Glomerular visceral epithelial cell (primary cell): ENCODE data around the gene SPAST.
"Not testable (repeated sequence)": the region's sequence is repeated elsewhere in the genome, so short reads cannot be mapped to it uniquely, and the experiment has no call there.

Experiments
- DNase-seq: peaks from one replicate; pipeline ENCODE4 v3.0.0-alpha.2; 2016; ENCODE audit errors: extremely low spot score

The SPAST gene

DNA sequence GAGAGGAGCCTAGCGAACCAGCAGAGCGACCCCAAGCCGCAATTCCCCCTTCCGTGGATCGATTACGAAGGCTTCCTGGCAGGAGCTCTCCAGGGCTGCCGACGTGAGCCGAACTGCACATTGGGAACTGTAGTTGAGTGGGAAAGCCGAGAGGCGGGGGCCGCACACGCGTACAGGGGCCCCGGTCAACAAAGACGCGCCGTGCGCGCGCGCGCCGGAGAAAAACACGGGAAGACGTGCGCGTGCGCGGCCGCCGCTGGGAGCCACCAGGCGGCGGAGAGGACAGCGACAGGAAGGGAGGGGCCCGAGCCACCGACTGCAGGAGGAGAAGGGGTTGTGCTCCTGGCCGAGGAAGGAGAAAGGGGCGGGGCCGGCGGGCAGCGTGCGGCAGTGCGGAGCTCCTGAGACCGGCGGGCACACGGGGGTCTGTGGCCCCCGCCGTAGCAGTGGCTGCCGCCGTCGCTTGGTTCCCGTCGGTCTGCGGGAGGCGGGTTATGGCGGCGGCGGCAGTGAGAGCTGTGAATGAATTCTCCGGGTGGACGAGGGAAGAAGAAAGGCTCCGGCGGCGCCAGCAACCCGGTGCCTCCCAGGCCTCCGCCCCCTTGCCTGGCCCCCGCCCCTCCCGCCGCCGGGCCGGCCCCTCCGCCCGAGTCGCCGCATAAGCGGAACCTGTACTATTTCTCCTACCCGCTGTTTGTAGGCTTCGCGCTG is at the start of gene SPAST:
Gene SPAST, plus strand, starts transcription at position 247 of the 711 bp plus-strand sequence. Its CDS starts 276 bp downstream, at position 523.
- DNase-seq, result peak; percentile 96

DNA sequence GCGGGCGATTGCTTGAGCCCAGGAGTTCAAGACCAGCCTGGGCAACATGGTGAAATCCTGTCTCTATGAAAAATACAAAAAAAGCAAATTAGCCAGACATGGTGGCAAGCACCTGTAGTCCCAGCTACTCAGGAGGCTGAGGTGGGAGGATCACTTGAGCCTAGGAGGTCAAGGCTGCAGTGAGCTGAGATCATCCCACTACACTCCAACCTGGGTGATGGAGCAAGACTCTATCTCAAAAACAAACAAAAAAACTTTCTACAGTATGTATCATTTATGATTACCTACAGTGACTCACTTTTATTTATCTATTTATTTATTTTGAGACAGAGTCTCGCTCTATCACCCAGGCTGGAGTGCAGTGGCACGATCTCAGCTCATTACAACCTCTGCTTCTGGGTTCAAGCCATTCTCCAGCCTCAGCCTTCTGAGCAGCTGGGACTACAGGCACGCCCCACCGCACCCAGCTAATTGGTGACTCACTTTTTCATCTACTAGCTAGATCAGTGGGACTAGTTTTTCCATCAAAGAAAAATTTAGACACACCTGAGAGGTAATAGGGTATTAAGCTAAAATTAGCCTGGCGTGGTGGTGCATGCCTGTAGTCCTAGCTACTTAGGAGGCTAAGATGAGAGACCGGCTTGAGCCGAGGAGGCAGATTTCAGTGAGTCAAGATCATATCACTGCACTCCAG is 44.4 kb upstream of the SPAST start:
- peak; percentile 44 for DNase-seq

- DNase-seq, result peak; percentile 47
Measured at GRCh38 chr2:32034198-32034887, 29.0 kb upstream of the SPAST start.

DNA sequence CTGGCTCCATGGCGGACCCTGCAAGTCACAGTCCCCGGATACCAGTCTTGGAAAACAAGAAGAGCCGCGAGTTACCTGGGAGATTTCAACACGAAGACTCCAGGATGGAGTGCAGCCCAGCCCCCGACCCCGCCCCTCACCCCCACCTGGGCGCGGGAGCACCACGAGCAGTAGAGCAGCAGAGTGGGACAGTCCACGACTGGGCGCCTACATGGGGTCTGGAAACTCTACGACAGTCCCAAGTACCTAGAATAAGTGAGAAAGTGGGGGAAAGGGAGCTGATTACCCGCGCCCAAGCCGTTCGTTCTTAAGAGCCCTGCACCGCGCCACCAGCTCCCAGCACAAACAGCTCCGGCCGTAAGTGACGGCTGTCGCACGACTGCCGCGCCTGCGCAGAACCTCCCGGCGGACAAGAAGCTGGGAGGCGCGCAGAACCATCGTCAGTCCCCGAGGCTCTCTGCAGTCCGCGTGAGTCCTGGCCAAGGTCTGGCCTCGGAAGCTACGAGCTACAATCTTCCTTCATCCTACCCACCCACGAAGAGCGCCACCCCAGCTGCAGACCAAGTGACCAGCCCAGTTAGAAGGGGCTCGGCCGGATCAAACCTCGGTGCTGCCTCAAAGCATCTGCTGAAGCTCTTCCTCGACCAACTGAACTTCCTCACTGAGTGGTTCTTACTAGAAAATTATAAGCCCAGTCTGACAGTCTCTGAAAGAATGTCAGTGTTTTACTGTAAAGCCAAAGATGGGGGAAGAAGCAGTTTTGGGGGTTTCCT is 23.7 kb upstream of the SPAST start, which contains the start of gene DPY30:
Gene DPY30, minus strand, starts transcription at position 359 of the 773 bp plus-strand sequence. Its CDS starts 349 bp downstream, at position 10.
- DNase-seq, result peak; percentile 93

DNA sequence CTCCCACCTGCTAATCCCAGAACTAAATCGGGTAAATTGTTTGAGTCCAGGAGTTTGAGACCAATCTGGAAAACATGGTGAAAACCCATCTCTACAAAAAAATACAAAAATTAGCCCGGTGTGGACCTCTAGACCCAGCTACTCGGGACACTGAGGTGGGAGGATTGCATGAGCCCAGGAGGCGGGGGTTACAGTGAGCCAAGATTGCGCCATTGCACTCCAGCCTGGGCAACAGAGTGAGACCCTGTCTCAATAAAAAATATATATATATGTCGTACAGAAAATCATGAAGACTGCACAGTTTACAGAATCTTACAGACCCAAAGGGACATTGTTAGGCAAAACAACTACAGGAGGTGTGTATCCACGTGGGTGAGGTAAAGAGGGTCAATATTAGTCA is 19.8 kb upstream of the SPAST start:
- no peak for DNase-seq

GRCh38 chr2:32051836-32052439 is 11.4 kb upstream of the SPAST start:
- no peak for DNase-seq

DNA sequence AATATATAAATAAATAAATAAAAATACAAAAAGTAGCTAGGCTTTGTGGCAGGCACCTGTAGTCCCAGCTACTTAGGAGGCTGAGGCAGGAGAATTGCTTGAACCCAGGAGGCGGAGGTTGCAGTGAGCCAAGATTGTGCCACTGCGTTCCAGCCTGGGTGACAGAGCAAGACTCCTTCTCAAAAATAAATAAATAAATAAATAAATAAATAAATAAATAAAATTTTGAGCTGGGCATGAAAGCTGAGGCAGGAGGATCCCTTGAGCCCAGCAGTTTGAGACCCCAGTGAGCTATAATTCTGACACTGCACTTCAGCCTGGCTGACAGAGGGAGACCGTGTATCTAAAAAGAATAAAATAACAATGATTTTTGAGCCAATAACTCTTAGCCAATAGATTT is 8.8 kb upstream of the SPAST start:
- DNase-seq, result not testable (repeated sequence)

DNA sequence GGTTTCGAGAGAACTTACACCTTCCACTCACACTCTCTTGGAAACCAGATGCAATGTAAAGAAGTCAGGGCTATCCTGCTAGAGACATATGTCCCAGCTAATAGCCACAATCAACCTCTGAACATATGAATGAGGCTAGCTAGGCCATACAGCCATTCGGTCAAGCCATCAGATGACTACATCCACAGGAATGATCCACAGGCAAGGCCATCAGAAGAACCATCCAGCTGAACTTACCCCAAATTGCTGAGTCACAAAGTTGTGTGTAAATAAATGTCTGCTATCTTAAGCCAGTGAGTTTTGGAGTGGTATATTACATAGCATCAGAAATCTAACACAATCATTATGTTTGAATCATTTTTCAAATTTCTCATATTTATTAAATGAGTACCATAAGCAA is 5.2 kb upstream of the SPAST start:
- no peak for DNase-seq

DNA sequence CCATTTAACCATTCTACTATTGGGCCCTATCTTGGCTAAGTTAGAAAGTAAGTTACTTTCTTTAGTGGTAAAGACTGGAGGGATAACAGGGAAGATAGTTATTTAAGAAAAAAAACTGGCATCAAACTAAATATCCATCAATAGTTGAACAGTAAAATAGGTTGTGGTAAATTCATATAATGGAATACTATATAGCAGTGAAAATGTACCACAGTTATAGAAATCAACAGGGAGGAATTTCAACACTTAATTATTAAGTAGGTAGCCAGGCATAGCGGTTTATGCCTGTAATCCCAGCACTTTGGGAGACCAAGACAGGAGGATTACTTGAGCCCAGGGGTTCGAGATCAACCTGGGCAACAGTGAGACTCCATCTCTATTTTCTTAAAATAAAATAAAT is 3.1 kb upstream of the SPAST start:
- DNase-seq, result no peak

- no peak for DNase-seq
Measured at GRCh38 chr2:32061430-32061829, 1.9 kb upstream of the SPAST start.

GRCh38 chr2:32061973-32062861 is 1.1 kb upstream of the SPAST start:
- peak; percentile 53 for DNase-seq

DNA sequence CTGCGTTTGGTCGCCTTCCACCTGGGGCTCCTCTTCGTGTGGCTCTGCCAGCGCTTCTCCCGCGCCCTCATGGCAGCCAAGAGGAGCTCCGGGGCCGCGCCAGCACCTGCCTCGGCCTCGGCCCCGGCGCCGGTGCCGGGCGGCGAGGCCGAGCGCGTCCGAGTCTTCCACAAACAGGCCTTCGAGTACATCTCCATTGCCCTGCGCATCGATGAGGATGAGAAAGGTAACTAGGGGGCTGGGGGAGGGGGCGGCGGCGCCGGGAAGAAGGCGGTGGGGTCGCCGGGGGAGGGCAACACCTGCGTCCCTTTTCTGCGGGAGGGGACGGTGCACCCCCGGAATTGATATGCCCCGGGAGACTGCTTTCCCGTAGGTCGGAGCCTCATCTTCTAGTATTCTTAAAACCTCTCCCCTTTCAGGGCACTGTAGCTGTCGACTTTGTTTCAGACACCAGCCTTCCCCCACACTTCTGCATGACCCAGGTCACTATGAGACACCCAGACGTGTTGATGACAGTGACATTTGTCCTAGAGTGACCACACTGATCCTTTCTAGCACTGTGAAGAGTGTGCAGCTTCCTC is 755 bp downstream of the SPAST start:
- no peak for DNase-seq

DNA sequence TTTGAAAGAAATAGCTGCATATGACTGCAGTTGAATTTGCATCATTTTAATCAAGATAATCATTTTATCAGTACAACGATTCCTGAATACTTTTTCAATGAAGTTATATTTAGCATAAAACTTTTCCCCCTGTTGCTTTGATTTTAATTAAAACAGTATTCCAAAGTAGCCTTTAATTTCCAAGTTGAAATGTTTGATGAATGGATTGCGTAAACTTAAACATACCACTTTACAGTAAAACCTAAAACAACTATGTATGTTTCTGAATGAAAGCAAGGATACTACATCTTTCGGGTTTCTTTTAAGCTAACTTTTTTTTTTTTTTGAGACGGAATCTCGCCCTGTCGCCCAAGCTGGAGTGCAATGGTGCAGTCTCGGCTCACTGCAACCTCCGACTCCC is 1.4 kb downstream of the SPAST start:
- no peak for DNase-seq

GRCh38 chr2:32067549-32067948 is 4.2 kb downstream of the SPAST start:
- no peak for DNase-seq

GRCh38 chr2:32074134-32074506 is 10.8 kb downstream of the SPAST start:
- DNase-seq, result no peak

- no peak for DNase-seq
Measured at GRCh38 chr2:32095671-32096070, 32.3 kb downstream of the SPAST start.

GRCh38 chr2:32108111-32108510 is 44.8 kb downstream of the SPAST start:
- DNase-seq, result no peak

DNA sequence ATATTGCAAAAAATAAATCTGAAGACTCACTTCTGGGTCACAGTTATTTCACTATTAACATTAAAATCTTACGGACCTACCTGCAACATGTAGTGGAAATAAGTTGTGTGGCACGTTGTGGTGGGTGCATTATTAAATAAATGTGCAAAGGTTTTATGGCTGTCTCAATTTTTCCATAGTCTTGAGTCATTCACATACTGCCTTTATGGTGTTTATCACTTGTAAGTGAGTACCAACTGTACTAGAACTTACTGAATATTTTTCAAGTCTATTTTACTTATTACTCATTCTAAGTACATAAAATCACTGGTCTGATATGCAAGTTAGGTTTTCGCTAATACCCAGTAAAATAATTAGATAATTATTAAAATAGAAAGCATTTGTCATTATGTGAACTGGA is 54.7 kb downstream of the SPAST start:
- no peak for DNase-seq

DNA sequence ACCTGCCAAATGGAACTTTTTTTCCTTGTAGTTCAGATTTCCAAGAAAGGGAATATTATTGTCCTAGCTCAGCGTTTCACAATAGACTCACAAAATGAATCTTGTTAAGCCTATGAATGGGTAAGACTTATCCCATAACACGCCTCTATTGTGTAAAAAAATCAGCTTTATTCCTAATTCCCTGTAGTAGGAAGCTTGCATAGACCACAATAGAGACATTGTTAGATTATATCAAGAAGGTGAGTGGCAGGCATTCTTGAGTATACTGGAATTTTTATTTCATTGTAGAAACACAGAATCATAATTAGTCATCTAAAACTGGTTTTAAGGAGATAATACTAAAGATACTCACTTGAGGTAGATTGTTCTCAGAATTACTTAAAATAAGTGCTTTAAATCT is 55.8 kb downstream of the SPAST start:
- DNase-seq, result no peak

- DNase-seq, result no peak
Measured at GRCh38 chr2:32124660-32125059, 61.3 kb downstream of the SPAST start.
